GM06990 (cell line): ENCODE results near the gene ZBTB44.

Source experiments
- DNase-seq: peaks from one replicate; pipeline ENCODE4 v3.0.0-alpha.2; 2011; ENCODE audit not compliant: insufficient read length; ENCODE audit errors: extremely low read depth
- H3K27me3 ChIP-seq: replicated peaks from 2 replicates; pipeline ENCODE4 v1.6.0; 2011; ENCODE audit warnings: low read length; ENCODE audit not compliant: control insufficient read depth, insufficient read depth
- H3K36me3 ChIP-seq: 2 replicates; pipeline ENCODE4 v1.5.1; 2011; ENCODE audit warnings: low read length; ENCODE audit not compliant: control insufficient read depth, insufficient read depth
- H3K4me3 ChIP-seq: replicated peaks from 2 replicates; pipeline ENCODE4 v1.5.1; 2011; ENCODE audit warnings: low read depth, mild to moderate bottlenecking, control low read depth, low read length
- TF ChIP-seq, protein P1 (sequence below): IDR thresholded peaks from 2 replicates; pipeline ENCODE4 v1.5.1; 2011; ENCODE audit warnings: low read length, control low read depth, mild to moderate bottlenecking, inconsistent platforms; ENCODE audit not compliant: insufficient read depth, poor library complexity, severe bottlenecking

The ZBTB44 gene

DNA sequence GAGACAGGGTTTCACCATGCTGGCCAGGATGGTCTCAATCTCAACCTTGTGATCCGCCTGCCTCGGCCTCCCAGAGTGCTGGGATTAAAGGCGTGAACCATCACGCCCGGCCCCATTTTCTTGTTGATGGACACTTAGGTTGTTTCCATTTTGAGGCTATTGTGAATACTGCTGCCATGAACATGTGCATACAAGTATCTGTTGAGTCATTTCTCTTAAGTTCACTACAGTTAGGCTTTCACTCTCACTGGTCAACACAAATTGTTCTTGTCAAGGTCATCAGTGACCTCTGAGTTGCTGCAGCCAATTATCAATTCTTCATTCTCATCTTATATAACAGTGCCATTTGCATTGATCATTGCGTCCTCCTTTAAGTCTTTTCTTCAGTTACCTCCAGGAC is 13.0 kb upstream of the ZBTB44 start:
- no peaks in the 10 kb centered on the region for H3K27me3 ChIP-seq
- no peak for DNase-seq
- H3K4me3 ChIP-seq: no peak overlapping the region
- TF ChIP-seq, protein P1, sequence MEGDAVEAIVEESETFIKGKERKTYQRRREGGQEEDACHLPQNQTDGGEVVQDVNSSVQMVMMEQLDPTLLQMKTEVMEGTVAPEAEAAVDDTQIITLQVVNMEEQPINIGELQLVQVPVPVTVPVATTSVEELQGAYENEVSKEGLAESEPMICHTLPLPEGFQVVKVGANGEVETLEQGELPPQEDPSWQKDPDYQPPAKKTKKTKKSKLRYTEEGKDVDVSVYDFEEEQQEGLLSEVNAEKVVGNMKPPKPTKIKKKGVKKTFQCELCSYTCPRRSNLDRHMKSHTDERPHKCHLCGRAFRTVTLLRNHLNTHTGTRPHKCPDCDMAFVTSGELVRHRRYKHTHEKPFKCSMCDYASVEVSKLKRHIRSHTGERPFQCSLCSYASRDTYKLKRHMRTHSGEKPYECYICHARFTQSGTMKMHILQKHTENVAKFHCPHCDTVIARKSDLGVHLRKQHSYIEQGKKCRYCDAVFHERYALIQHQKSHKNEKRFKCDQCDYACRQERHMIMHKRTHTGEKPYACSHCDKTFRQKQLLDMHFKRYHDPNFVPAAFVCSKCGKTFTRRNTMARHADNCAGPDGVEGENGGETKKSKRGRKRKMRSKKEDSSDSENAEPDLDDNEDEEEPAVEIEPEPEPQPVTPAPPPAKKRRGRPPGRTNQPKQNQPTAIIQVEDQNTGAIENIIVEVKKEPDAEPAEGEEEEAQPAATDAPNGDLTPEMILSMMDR: no peak
- no peaks in the 10 kb centered on the region for H3K36me3 ChIP-seq

DNA sequence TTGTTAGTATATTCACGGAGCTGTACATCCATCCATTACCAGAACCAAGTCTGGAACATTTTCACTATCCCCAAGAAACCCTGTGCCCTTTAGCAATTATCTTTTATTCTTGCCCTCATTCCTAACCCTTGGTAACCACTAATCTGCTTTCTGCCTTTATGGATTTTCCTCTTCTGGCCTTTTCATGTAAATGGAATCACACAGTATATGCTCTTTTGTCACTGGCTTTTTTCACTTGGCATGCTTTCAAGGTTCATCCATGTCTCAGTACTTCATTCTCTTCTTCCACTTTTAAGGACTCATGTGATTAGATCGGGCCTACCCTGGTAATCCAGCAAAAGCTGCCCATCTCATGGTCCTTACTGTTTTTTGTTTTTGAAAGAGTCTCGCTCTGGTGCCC is 11.0 kb upstream of the ZBTB44 start:
- Histone ChIP-seq H3K4me3 (no peak overlapping the region), H3K27me3 (no peaks in the 10 kb centered on the region), H3K36me3 (no peaks in the 10 kb centered on the region)
- TF ChIP-seq, protein P1: no peak
- DNase-seq: no peak

DNA sequence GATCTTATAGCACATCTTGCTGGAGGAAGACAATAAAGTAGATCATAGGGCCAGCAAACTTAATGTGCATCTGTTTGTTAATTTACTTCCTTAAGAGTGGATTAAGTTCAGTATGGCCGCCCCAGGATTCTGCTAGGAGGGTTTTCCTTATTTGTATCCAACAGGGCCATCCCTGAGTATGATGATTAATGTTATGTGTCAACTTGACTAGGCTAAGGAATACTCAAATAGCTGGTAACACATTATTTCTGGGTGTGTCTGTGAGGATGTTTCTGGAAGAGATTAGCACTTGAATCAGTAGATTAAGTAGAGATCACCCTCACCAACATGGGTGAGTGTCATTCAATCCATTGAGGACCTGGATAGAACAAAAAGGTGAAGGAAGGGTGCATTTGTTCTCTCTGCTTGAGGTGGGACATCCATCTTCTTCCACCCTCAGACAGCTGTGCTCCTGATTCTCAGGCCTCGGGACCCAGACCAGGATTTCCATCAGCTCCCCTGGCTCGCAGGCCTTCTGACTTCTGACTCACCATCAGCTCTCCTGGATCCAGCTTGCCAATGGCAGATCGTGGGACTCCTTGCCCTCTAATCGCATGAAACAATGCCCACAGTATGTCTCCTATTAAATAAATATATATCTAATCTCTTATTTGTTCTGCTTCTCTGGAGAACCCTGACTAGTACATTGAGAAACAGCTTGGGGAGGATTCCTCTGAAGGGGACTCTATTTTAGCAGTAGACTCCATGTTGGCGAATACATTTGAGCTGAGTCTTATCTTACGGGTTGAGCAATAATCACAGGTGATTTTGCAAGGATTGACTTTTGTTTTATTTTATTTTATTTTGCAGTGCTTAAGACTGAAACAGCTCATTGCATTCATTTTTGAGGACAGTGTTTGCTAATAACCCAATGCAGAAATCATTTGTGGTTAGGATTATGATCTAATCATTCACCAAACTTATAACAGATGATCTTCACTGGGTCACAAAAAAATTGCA is 9.0 kb upstream of the ZBTB44 start:
- Histone ChIP-seq H3K27me3 (no peaks in the 10 kb centered on the region), H3K4me3 (no peak overlapping the region), H3K36me3 (no peaks in the 10 kb centered on the region)
- DNase-seq: no peak
- TF ChIP-seq, protein P1: no peak

DNA sequence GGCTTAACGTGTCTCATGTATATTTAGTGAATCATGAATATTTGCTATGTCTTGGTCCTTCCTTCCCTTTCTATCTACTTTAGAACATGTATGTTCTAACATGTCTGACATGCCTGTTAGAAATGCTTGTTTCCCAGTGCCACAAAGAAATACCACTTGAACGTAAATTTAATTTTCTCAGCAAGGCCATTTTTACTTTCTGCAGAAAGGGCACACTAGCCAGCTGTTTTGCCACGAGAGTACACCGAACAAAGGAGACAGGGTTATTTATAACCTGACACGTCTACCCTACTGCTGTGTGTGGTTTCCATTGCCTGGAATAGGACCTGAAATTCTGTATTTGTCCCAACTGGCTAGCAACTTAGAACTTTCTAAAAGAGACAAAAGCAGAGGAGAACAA is 7.4 kb upstream of the ZBTB44 start:
- no peaks in the 10 kb centered on the region for H3K36me3 ChIP-seq
- no peak for DNase-seq
- no peaks in the 10 kb centered on the region for H3K27me3 ChIP-seq
- TF ChIP-seq, protein P1: no peak
- H3K4me3 ChIP-seq: no peak overlapping the region

DNA sequence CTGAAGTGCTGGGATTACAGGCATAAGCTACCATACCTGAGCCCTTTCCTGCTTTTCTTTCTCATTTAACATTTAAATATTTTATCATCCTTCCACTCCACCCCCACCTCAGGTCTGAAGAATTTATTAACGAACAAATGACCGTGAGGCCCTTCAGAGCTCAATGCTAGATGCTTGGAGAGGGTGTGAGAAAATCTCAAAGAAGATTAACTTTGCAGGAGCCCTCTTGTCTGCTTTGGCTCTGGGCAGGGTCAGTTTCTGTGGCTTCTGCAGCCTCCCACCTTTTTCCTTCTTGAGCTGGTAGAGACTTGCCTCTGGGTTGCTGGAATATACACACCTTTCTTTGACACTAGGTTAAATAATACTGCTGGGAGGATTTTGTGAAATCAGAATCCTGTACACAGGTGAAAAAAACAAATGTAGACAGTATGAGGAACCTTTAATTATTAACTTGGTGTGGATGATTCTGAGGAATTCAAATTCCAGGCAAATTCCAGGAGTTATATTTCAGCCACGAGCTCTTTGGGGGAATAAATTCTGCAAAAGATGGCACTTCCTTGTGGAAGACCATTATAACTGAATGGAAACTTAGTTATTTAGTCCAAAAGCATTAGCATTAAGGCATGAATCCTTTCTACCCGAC is 3.4 kb upstream of the ZBTB44 start:
- DNase-seq: no peak
- TF ChIP-seq, protein P1: no peak
- Histone ChIP-seq H3K4me3 (no peak overlapping the region), H3K27me3 (no peaks in the 10 kb centered on the region), H3K36me3 (no peaks in the 10 kb centered on the region)
